Thoracic aorta (tissue), 2 donors: ENCODE data around the gene CHST12. TPM values are rescaled to one million over a fixed set of nuclear protein-coding genes. Genes with fewer than 3 reads are reported as not detected.
A peak's percentile ranks its signal among the peaks of the same experiment; 100 is the strongest.

ENCODE experiments used
- ATAC-seq: fragments of 150-250 bp; one replicate; pipeline ENCODE4 v1.8.0; 2017; ENCODE audit warnings: low read depth; ENCODE audit not compliant: insufficient number of reproducible peaks, low FRiP score
- DNase-seq: peaks from one replicate; pipeline ENCODE4 v3.0.0-alpha.2; 2020; ENCODE audit warnings: low spot score
- H3K27ac ChIP-seq, 2 donors: fragments of 200-600 bp; sonication (generic); 1 replicate in 1 of 2; 2 replicates in 1 of 2; pipeline ENCODE4 v1.5.1; 2016; ENCODE audit warnings: mild to moderate bottlenecking in 2 of 2, moderate library complexity in 2 of 2
- H3K27me3 ChIP-seq: fragments of 200-600 bp; sonication (generic); replicated peaks from 2 replicates; pipeline ENCODE4 v1.6.0; 2016; ENCODE audit warnings: mild to moderate bottlenecking; ENCODE audit not compliant: insufficient read depth
- H3K36me3 ChIP-seq: fragments of 200-600 bp; sonication (generic); one replicate; pipeline ENCODE4 v1.5.1; 2016
- H3K4me1 ChIP-seq, 2 donors: fragments of 200-600 bp; sonication (generic); 1 replicate in 1 of 2; 2 replicates in 1 of 2; pipeline versions ENCODE4 v1.5.1 to v1.6.0; 2016; ENCODE audit warnings: low read depth in 2 of 2, mild to moderate bottlenecking in 1 of 2; ENCODE audit not compliant: control insufficient read depth in 1 of 2
- H3K4me3 ChIP-seq: fragments of 200-600 bp; sonication (generic); 2 replicates; pipeline ENCODE4 v1.5.1; 2016; ENCODE audit warnings: mild to moderate bottlenecking
- H3K9me3 ChIP-seq: fragments of 200-600 bp; sonication (generic); 2 replicates; pipeline ENCODE4 v1.5.1; 2016
- total RNA-seq, 2 donors: library from RNA; depleted of rRNA; stranded (reverse); fragments of >200 nt; gene quantifications; one replicate each; pipeline versions ENCODE4 v1.1.0 to v1.2.3, GENCODE V29; 2016
- TF ChIP-seq, protein P1 (sequence below): fragments of 200-600 bp; sonication (generic); IDR thresholded peaks from one replicate; pipeline ENCODE4 v1.5.1; 2019; ENCODE audit warnings: antibody characterized with exemption

CHST12 gene
- total RNA-seq, 2 donors from 2014 or later = 18.7 to 19.1 TPM

DNA sequence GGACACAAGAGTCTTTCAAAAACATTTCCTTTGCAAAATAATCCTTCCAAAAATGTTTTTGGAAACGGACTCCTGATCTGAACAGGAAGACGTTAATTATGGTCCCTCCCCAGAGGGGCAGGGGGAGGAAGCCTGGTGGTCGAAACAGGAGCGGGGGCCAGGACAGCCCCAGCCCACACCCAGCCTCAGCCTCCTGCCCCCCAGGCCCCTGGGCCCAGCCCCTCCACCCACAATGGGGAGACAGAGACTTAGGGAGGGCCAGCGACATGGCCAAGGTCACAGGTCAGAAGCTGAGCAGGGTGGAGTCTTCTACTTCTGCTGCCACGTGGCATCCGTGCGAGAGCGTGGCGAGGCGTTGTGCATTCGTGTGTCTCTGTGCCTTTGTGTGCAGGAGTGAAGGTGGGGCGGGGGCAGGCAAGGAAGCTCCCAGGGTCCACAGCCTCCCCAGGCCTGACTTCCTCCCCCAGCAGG is 86.8 kb downstream of the CHST12 start:
- TF ChIP-seq, protein P1, sequence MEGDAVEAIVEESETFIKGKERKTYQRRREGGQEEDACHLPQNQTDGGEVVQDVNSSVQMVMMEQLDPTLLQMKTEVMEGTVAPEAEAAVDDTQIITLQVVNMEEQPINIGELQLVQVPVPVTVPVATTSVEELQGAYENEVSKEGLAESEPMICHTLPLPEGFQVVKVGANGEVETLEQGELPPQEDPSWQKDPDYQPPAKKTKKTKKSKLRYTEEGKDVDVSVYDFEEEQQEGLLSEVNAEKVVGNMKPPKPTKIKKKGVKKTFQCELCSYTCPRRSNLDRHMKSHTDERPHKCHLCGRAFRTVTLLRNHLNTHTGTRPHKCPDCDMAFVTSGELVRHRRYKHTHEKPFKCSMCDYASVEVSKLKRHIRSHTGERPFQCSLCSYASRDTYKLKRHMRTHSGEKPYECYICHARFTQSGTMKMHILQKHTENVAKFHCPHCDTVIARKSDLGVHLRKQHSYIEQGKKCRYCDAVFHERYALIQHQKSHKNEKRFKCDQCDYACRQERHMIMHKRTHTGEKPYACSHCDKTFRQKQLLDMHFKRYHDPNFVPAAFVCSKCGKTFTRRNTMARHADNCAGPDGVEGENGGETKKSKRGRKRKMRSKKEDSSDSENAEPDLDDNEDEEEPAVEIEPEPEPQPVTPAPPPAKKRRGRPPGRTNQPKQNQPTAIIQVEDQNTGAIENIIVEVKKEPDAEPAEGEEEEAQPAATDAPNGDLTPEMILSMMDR = no peak
- H3K9me3 ChIP-seq = no peaks in the 10 kb centered on the region
- H3K27me3 ChIP-seq = no peaks in the 10 kb centered on the region
- H3K27ac ChIP-seq = peak overlapping the region in 1 of 2 donors; percentile 44
- H3K36me3 ChIP-seq = no peaks in the 10 kb centered on the region
- peaks cover 15 to 33% of the 10 kb centered on the region in 2 donors for H3K4me1 ChIP-seq
- no peak overlapping the region for H3K4me3 ChIP-seq
- ATAC-seq = no peak
- DNase-seq = no peak

DNA sequence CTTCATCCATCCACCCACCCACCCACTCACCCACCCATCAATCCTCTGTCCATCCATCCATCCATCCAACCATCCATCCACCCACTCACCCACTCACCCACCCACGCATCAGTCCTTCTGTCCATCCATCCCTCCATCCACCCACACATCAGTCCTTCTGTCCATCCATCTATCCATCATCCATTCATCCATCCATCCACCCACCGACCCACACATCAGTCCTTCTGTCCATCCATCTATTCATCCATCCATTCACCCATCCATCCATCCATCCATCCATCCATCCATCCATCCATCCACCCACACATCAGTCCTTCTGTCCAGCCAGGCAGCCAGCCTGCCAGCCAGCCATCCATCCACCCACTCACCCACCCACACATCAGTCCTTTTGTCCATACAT is 88.6 kb downstream of the CHST12 start:
- no peaks in the 10 kb centered on the region for H3K36me3 ChIP-seq
- no peaks in the 10 kb centered on the region for H3K27me3 ChIP-seq
- no peak for DNase-seq
- no peak overlapping the region for H3K27ac ChIP-seq
- H3K9me3 ChIP-seq = no peaks in the 10 kb centered on the region
- no peak for ATAC-seq
- H3K4me3 ChIP-seq = no peak overlapping the region
- H3K4me1 ChIP-seq = peaks cover 15 to 30% of the 10 kb centered on the region in 2 donors
- TF ChIP-seq, protein P1 = no peak

DNA sequence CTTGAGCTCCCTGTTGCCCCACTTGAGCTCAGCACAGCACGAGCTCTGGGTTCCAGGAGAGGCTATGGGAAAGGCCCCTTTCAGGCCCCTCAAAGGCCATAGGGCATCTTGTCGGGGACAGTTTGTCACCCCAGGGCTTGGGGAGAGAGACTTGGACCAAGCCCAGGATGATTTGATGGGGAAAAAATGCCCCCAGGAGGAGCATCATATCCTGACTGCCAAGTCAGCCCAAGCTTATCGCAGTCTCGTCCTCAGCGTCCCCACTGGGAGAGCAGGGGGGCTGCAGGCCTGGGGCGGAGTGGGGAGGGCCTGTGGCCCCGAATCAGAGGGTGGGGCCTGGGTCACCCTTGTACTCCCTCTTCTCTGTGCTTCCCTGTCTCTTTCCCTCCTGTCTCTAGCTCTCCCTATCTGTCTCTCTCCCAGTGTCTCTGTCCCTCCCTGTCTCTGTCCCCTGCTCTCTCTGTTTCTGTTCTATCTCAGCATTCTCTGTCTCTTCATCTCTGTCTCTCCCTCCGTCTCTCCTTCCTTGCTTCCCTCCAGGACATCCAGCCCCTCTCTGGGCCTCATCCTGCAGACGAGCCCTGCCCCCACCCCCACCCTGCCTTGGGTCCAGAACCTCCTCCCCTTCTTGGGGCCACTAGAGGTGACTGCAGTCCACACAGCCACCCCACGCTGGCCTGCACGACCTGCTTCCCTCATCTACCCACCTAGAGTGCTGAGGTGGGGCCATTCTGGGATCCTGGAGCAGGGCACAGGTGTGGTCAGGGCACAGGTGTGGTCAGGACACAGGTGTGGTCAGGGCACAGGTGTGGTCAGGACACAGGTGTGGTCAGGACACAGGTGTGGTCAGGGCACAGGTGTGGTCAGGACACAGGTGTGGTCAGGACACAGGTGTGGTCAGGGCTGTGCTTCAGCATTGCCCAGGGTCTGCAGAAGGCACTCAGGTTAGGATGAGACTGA is 90.1 kb downstream of the CHST12 start:
- H3K27me3 ChIP-seq = no peaks in the 10 kb centered on the region
- peaks cover 3 to 16% of the 10 kb centered on the region in 2 donors for H3K4me1 ChIP-seq
- no peak for ATAC-seq
- no peak for DNase-seq
- TF ChIP-seq, protein P1 = no peak
- H3K9me3 ChIP-seq = no peaks in the 10 kb centered on the region
- no peak overlapping the region for H3K4me3 ChIP-seq
- H3K36me3 ChIP-seq = no peaks in the 10 kb centered on the region
- H3K27ac ChIP-seq = no peak overlapping the region

DNA sequence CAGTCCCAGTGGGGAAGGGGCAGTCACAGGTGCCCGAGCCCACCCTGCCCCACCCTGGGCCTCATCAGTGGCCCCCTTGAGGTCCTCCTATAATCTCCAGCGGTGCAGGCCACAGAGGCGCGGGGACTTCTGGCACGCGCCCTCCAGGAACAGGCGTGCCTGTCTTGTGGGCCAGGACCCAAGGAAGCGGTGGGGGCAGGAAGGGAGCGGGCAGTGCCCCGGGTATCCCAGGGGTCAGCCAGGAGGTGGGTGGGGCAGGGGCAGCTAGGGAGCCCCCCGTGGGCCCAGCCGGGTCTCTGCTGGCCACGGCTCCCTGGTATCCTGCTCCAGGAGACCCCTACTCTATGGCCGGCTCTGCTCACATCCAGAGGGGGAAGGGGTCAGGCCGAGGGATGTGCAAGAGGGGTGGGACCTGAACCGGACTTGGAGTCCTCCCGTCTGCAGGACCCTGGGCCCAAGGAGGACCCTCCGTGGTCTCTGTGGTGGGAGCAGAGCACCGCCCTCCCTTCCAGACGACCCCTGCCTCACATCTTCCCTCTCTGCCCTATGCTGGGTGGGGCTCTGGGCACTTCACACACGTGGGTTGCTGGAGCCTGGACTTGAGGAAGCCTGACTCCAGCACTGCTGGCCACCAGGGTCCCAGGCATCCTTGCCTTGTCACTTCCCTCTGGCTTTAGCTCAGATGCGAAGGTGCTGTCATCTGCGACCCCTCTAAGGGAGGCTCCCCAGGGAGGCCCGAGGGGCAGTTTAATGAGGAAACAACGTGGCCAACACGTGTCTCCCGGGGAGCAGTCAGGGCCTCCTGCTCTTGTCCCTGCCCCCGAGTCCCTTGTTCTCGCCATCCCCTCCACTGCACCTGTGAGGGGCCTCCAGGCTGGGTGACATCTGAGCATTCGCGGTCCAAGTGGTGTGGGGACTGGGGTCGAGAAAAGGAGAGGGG is 91.0 kb downstream of the CHST12 start:
- no peaks in the 10 kb centered on the region for H3K27me3 ChIP-seq
- ATAC-seq (no peak), DNase-seq (no peak)
- H3K36me3 ChIP-seq = no peaks in the 10 kb centered on the region
- TF ChIP-seq, protein P1 = no peak
- H3K4me3 ChIP-seq = no peak overlapping the region
- H3K4me1 ChIP-seq = peaks cover 0 to 6% of the 10 kb centered on the region in 2 donors
- no peaks in the 10 kb centered on the region for H3K9me3 ChIP-seq
- no peak overlapping the region for H3K27ac ChIP-seq
